ENCODE results near the gene KLHL11.

Gene KLHL11

GRCh38 chr17:41810659-41811548 is 54.3 kb downstream of the KLHL11 start:
- H3K4me3 ChIP-seq (ENCODE audit: low read depth in 1 of 2, low read length in 1 of 2), result peak overlapping the region; percentile 47 to 53
- no peak for TF ChIP-seq CTCF (IDR thresholded peaks at IDR 0.05)
- no peaks in the 10 kb centered on the region for H3K9me3 ChIP-seq
- H3K36me3 ChIP-seq, result no peaks in the 10 kb centered on the region
- peaks cover 69% of the 10 kb centered on the region for H3K27me3 ChIP-seq
- H3K4me1 ChIP-seq (ENCODE audit: control insufficient read depth in 1 of 2, insufficient read depth in 1 of 2, low read depth in 1 of 2, low read length in 1 of 2), result peaks cover 15 to 18% of the 10 kb centered on the region in 2 experiments
- H3K27ac ChIP-seq, result no peak overlapping the region

GRCh38 chr17:41806685-41807445 is 58.4 kb downstream of the KLHL11 start:
- Histone ChIP-seq H3K27me3 (peaks cover 36% of the 10 kb centered on the region), H3K36me3 (no peaks in the 10 kb centered on the region), H3K9me3 (no peaks in the 10 kb centered on the region), H3K4me3 (ENCODE audit: low read depth in 1 of 2, low read length in 1 of 2) (no peak overlapping the region), H3K27ac (no peak overlapping the region), H3K4me1 (ENCODE audit: control insufficient read depth in 1 of 2, insufficient read depth in 1 of 2, low read depth in 1 of 2, low read length in 1 of 2) (peaks cover 10 to 11% of the 10 kb centered on the region in 2 experiments)
- TF ChIP-seq CTCF (IDR thresholded peaks at IDR 0.05), result no peak

Measured in neutrophil (primary cell).